ENCODE measurements around the gene VWCE. TPM values are rescaled to one million over a fixed set of nuclear protein-coding genes. Genes with fewer than 3 reads are reported as not detected.

VWCE gene
- total RNA-seq, 1 donor from 2014 or later = 5.1 TPM

DNA sequence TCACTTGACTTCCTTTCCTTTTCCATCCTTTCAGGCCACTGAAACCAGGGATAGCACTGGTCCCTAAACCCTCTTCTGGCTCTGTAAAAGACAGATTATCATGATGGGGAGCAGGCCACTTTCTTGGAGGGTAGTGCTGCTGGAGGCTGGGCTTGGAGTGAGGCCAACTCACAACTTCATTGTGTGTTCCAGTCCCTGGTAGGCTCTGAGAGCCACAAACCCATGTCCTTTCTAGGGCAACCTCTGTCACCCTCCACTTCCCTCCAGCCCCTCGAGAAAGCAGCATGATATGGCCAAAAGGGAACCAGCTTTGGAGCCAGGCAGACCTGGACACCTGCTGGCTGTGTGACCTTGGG lies 40.2 kb upstream of the VWCE start:
- no peak for DNase-seq (ENCODE audit: low spot score)
- no peaks in the 10 kb centered on the region for H3K9me3 ChIP-seq (ENCODE audit: low read depth)
- H4K20me1 ChIP-seq (ENCODE audit: low read depth) = peaks cover 17% of the 10 kb centered on the region
- H3K9me3 Mint-ChIP-seq = no peaks in the 10 kb centered on the region
- no peak overlapping the region for H3K9ac ChIP-seq
- peaks cover 25% of the 10 kb centered on the region for H3F3A ChIP-seq (ENCODE audit: low read depth)
- H3K27me3 Mint-ChIP-seq (ENCODE audit: insufficient read depth, low read depth) = peaks cover 4% of the 10 kb centered on the region
- peak overlapping the region; percentile 48 for H3K4me3 Mint-ChIP-seq
- no peak overlapping the region for H3K4me2 ChIP-seq
- peaks cover 36% of the 10 kb centered on the region for H3K79me2 ChIP-seq (ENCODE audit: low read depth)
- no peak overlapping the region for H3K27ac ChIP-seq
- H2AFZ ChIP-seq (replicated peaks) = no peak overlapping the region
- peaks cover 13% of the 10 kb centered on the region for H3K36me3 Mint-ChIP-seq
- H3K27ac Mint-ChIP-seq = no peak overlapping the region
- TF ChIP-seq, protein P1, sequence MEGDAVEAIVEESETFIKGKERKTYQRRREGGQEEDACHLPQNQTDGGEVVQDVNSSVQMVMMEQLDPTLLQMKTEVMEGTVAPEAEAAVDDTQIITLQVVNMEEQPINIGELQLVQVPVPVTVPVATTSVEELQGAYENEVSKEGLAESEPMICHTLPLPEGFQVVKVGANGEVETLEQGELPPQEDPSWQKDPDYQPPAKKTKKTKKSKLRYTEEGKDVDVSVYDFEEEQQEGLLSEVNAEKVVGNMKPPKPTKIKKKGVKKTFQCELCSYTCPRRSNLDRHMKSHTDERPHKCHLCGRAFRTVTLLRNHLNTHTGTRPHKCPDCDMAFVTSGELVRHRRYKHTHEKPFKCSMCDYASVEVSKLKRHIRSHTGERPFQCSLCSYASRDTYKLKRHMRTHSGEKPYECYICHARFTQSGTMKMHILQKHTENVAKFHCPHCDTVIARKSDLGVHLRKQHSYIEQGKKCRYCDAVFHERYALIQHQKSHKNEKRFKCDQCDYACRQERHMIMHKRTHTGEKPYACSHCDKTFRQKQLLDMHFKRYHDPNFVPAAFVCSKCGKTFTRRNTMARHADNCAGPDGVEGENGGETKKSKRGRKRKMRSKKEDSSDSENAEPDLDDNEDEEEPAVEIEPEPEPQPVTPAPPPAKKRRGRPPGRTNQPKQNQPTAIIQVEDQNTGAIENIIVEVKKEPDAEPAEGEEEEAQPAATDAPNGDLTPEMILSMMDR (IDR thresholded peaks at IDR 0.05) = no peak
- TF ChIP-seq EZH2 (IDR thresholded peaks at IDR 0.05) (no peak), EZH2phosphoT487 (IDR thresholded peaks at IDR 0.05) (no peak)
- no peaks in the 10 kb centered on the region for H3K27me3 ChIP-seq
- H3K36me3 ChIP-seq = no peaks in the 10 kb centered on the region
- H3K4me3 ChIP-seq = no peak overlapping the region
- peaks cover 11% of the 10 kb centered on the region for H3K4me1 ChIP-seq
- H3K4me1 Mint-ChIP-seq = peaks cover 39% of the 10 kb centered on the region

DNA sequence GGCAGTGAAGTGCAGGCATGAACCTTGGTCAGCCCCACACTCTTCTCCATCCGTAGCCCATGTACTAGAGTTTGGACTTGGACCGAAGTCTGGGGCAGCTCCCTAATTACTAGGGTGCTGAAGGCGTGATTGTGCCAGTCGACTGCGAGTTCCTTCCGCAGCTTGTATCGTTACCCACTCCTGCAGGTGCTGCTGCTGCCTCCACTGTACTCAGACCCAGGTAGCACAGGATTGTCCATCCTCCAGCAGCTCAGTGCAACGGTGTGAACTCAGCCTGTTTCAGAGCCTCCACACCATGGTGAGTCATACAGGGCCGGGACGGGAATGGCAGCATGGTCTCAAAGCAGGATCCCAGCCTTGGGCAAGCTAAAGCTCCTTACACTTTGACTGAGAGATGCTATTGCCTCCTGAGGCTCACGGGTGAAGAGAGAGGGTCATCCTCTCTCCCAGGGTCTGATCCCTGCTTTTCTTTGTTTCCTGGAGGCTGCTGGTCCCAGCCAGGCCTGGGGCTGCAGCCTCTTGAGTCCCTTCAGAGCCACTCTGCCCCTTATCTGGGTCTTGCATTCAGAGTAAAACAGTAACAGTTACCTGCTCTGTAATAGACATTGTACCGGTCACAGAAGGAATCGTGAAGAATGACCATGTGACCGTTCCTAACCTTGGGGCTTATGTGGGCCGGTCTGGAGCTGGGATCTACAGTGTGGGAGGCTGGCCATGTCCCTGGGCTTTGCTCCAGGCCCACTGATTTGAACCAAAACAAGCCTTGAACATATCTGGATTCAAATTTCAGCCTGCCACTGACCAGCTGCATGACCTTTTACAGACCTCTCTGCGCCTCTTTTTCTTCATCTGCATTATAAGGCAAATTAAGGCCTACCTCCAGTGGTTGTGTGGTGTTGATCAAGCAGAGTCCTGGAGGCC lies 39.6 kb upstream of the VWCE start:
- peak overlapping the region; percentile 97 for H3K4me3 Mint-ChIP-seq
- peak overlapping the region; percentile 79 for H3K27ac Mint-ChIP-seq
- Histone ChIP-seq H2AFZ (replicated peaks) (no peak overlapping the region), H4K20me1 (ENCODE audit: low read depth) (peaks cover 23% of the 10 kb centered on the region), H3K27me3 (no peaks in the 10 kb centered on the region), H3K9me3 (ENCODE audit: low read depth) (no peaks in the 10 kb centered on the region), H3K4me3 (no peak overlapping the region), H3K27ac (no peak overlapping the region), H3K36me3 (no peaks in the 10 kb centered on the region), H3K79me2 (ENCODE audit: low read depth) (peaks cover 43% of the 10 kb centered on the region), H3K4me1 (peaks cover 11% of the 10 kb centered on the region), H3K4me2 (no peak overlapping the region), H3F3A (ENCODE audit: low read depth) (peaks cover 25% of the 10 kb centered on the region), H3K9ac (no peak overlapping the region)
- peaks cover 4% of the 10 kb centered on the region for H3K27me3 Mint-ChIP-seq (ENCODE audit: insufficient read depth, low read depth)
- DNase-seq (ENCODE audit: low spot score) = no peak
- TF ChIP-seq, protein P1 (IDR thresholded peaks at IDR 0.05) = no peak
- TF ChIP-seq EZH2 (IDR thresholded peaks at IDR 0.05) (no peak), EZH2phosphoT487 (IDR thresholded peaks at IDR 0.05) (no peak)
- H3K9me3 Mint-ChIP-seq = no peaks in the 10 kb centered on the region
- H3K4me1 Mint-ChIP-seq = peaks cover 39% of the 10 kb centered on the region
- H3K36me3 Mint-ChIP-seq = peaks cover 13% of the 10 kb centered on the region

DNA sequence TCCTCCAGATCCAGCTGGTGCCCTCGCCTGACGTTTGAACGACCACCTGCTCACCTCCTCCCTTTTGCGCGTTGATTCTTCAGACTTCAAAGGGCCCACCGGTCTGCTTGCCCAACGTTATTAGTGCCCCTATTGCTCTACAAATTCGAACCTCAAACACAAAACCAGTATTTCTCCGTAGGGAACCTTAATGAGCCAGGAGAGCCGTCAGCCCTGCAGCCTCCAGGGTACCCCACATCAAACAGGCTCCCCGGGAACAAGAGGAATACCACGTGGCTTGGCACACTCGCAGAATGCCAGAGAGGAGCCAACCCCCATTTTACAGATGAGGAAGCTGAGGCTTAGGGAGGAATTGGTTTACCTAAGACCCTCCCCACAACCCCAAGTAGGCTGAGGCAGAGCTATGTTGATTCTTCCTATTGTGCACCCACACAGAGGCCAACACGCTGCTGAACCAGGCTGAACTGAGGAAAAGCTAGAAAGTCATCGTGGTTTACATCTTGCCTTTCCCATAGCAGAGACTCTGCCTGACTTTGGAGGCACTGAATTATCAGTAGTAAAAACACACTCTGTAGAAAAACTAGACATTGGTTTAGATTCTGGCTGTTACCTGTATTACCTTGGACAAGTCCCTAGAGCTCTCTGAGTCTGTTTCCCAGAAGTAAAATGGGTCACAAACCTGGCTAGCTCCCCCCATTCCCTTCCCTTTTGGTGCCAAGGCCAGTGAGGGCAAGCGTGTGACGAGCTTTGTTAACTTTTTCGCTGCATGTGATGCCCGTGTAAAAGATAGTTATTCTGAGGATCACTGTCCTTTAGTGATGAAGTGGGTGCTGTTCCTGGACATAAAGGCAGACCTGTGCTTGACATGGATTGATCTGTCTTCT lies 38.7 kb upstream of the VWCE start:
- Histone ChIP-seq H4K20me1 (ENCODE audit: low read depth) (peaks cover 29% of the 10 kb centered on the region), H3K36me3 (no peaks in the 10 kb centered on the region), H3K4me3 (peak overlapping the region; percentile 93), H3K4me2 (peak overlapping the region; percentile 98), H3F3A (ENCODE audit: low read depth) (peaks cover 25% of the 10 kb centered on the region), H3K27ac (peak overlapping the region; percentile 62), H3K9ac (peak overlapping the region; percentile 98), H3K79me2 (ENCODE audit: low read depth) (peaks cover 52% of the 10 kb centered on the region), H3K27me3 (no peaks in the 10 kb centered on the region), H2AFZ (replicated peaks) (peak overlapping the region; percentile 15), H3K4me1 (peaks cover 11% of the 10 kb centered on the region), H3K9me3 (ENCODE audit: low read depth) (no peaks in the 10 kb centered on the region)
- Mint-ChIP-seq H3K27me3 (ENCODE audit: insufficient read depth, low read depth) (peaks cover 4% of the 10 kb centered on the region), H3K27ac (peak overlapping the region; percentile 92), H3K4me1 (peaks cover 39% of the 10 kb centered on the region), H3K9me3 (no peaks in the 10 kb centered on the region), H3K36me3 (peaks cover 14% of the 10 kb centered on the region), H3K4me3 (peak overlapping the region; percentile 97)
- TF ChIP-seq, protein P1 (IDR thresholded peaks at IDR 0.05) = no peak
- TF ChIP-seq EZH2phosphoT487 (IDR thresholded peaks at IDR 0.05) (no peak), EZH2 (IDR thresholded peaks at IDR 0.05) (no peak)
- no peak for DNase-seq (ENCODE audit: low spot score)
